ENCODE data around the gene PNMA6F. TPM values are rescaled to one million over a fixed set of nuclear protein-coding genes. Genes with fewer than 3 reads are reported as not detected.

PNMA6F gene
- total and polyA plus RNA-seq, 2 of the 8 experiments (the other 6 are each of a cell fraction or from before 2014, with no cell fraction given): 0.12 to 0.22 TPM

GRCh38 chrX:153366119-153366518, 44.6 kb upstream of the PNMA6F start:
- no peak overlapping the region for H4K91ac ChIP-seq (replicated peaks; ENCODE audit: insufficient read length, low read length)
- no peak overlapping the region for H2BK12ac ChIP-seq (ENCODE audit: low read depth, low read length)
- H3K23ac ChIP-seq (ENCODE audit: insufficient read length): no peak overlapping the region
- H3K9ac ChIP-seq (replicated peaks in 1 of 4; ENCODE audit: extremely low read depth in 1 of 4, low read depth in 3 of 4, low read length in 3 of 4): no peak overlapping the region
- ChIA-PET POLR2A (ENCODE audit: partially characterized antibody) (interaction anchor here (0.8 to 1.2 kb wide), 2 partner anchors 12 to 13 kb away, joined by 3 read pairs; no protein-coding TSS in a partner anchor), CTCF (ENCODE audit: partially characterized antibody) (interaction anchor here (1.0 to 1.2 kb wide), 2 partner anchors 8 to 13 kb away, joined by 3 read pairs; no protein-coding TSS in a partner anchor)
- no peak overlapping the region for H3K27ac ChIP-seq (ENCODE audit: low read depth, low read length)
- TF ChIP-seq YY1 (IDR thresholded peaks at IDR 0.05; ENCODE audit: low read depth, low read length): no peak
- TF ChIP-seq RFX5 (IDR thresholded peaks at IDR 0.05; ENCODE audit: borderline replicate concordance, low read depth, low read length): no peak
- no peak for TF ChIP-seq SP2 (IDR thresholded peaks at IDR 0.05; ENCODE audit: low read length)
- TF ChIP-seq RBBP5 (IDR thresholded peaks at IDR 0.05; ENCODE audit: borderline replicate concordance, low read depth, low read length): no peak
- no peak overlapping the region for H3K56ac ChIP-seq (replicated peaks; ENCODE audit: insufficient read length, low read depth, low read length)
- H2BK20ac ChIP-seq (ENCODE audit: low read length): no peak overlapping the region
- DNase-seq (ENCODE audit: low read depth in 1 of 2, low spot score in 2 of 2) (no peak), FAIRE-seq (no peak)
- H3K36me3 ChIP-seq (ENCODE audit: control insufficient read depth in 2 of 4, insufficient read depth in 4 of 4, low read length in 3 of 4): no peaks in the 10 kb centered on the region
- no peak overlapping the region for H3K4me3 ChIP-seq (ENCODE audit: extremely low read depth in 1 of 4, insufficient read depth in 2 of 4, low read depth in 3 of 4, low read length in 4 of 4)
- H4K8ac ChIP-seq (ENCODE audit: extremely low read depth, insufficient read depth, low read length): no peak overlapping the region
- H4K20me1 ChIP-seq (replicated peaks in 1 of 2; ENCODE audit: control insufficient read depth in 1 of 2, insufficient read depth in 2 of 2, low read length in 2 of 2): no peaks in the 10 kb centered on the region
- H2BK120ac ChIP-seq (replicated peaks; ENCODE audit: low read depth, low read length): no peak overlapping the region
- H2AFZ ChIP-seq (ENCODE audit: low read length): no peak overlapping the region
- H4K5ac ChIP-seq (ENCODE audit: insufficient read length, low read depth, low read length): no peak overlapping the region
- no peak overlapping the region for H3K14ac ChIP-seq (ENCODE audit: insufficient read length)
- H2BK15ac ChIP-seq (ENCODE audit: low read length): no peak overlapping the region
- no peak overlapping the region for H3K18ac ChIP-seq (ENCODE audit: extremely low read depth, low read length)
- no peak overlapping the region for H2AK5ac ChIP-seq (ENCODE audit: low read depth, low read length)
- no peaks in the 10 kb centered on the region for H3K23me2 ChIP-seq (ENCODE audit: low read depth, low read length)
- no peaks in the 10 kb centered on the region for H3K9me3 ChIP-seq (ENCODE audit: insufficient read depth in 2 of 2, low read depth in 1 of 2, low read length in 1 of 2)
- no peaks in the 10 kb centered on the region for H3K27me3 ChIP-seq (replicated peaks in 1 of 4; ENCODE audit: control insufficient read depth in 3 of 4, extremely low read depth in 1 of 4, insufficient read depth in 3 of 4, low read length in 3 of 4)
- H3K79me2 ChIP-seq (ENCODE audit: control insufficient read depth in 1 of 2, insufficient read depth in 2 of 2, low read length in 2 of 2): no peaks in the 10 kb centered on the region
- H3K4ac ChIP-seq (replicated peaks; ENCODE audit: insufficient read length, low read depth, low read length): no peak overlapping the region
- no peaks in the 10 kb centered on the region for H3K4me1 ChIP-seq (replicated peaks in 1 of 4; ENCODE audit: control insufficient read depth in 3 of 4, insufficient read depth in 4 of 4, low read length in 3 of 4)
- no peak overlapping the region for H3K4me2 ChIP-seq (ENCODE audit: insufficient read depth in 1 of 2, low read depth in 2 of 2, low read length in 2 of 2)
- no peaks in the 10 kb centered on the region for H3K79me1 ChIP-seq (ENCODE audit: low read depth, low read length)
- no peak overlapping the region for H2BK5ac ChIP-seq (ENCODE audit: low read depth, low read length)
- WGBS, 2 experiments (ENCODE audit: extremely low coverage in 1 of 2, insufficient coverage in 1 of 2, insufficient read length in 1 of 2, insufficient replicate concordance in 2 of 2, low coverage in 1 of 2, low lambda C conversion rate in 2 of 2, missing lambda C conversion rate in 1 of 2): 93% methylated on average over 2 of the region's 3 CpGs; no CpG with 5 or more reads in 1 of the 2 experiments

All from H1 (cell line).